GM12878 (cell line): ENCODE data around the gene RCC2. TPM values are rescaled to one million over a fixed set of nuclear protein-coding genes. Genes with fewer than 3 reads are reported as not detected.

ENCODE experiments used
- CBX3 ChIP-seq: fragments of 200-600 bp; sonication (generic); IDR thresholded peaks from 2 replicates; pipeline ENCODE4 v1.6.1; 2016; ENCODE audit warnings: low read depth, borderline replicate concordance
- CTCF ChIP-seq, 3 experiments: IDR thresholded peaks in 2 of 3; conservative IDR thresholded peaks in 1 of 3; 2 replicates each; pipeline ENCODE4 v1.5.1; 2011; ENCODE audit warnings: low read depth in 3 of 3, low read length in 3 of 3, mild to moderate bottlenecking in 3 of 3, control low read depth in 2 of 3, moderate library complexity in 2 of 3, inconsistent platforms in 1 of 3, mixed read lengths in 1 of 3; ENCODE audit not compliant: control insufficient read depth in 2 of 3, insufficient read depth in 1 of 3; ENCODE audit errors: extremely low read depth in 1 of 3
- HCFC1 ChIP-seq: fragments of 150-350 bp; IDR thresholded peaks from 2 replicates; pipeline ENCODE4 v1.6.1; 2014; ENCODE audit warnings: low read length
- IRF4 ChIP-seq: IDR thresholded peaks from 2 replicates; pipeline ENCODE4 v1.6.1; 2011; ENCODE audit warnings: low read depth, low read length
- MEF2A ChIP-seq: IDR thresholded peaks from 2 replicates; pipeline ENCODE4 v1.6.1; 2011; ENCODE audit warnings: low read depth, mild to moderate bottlenecking, low read length, moderate library complexity; ENCODE audit not compliant: insufficient read depth
- MYB ChIP-seq: fragments of 150-350 bp; IDR thresholded peaks from 2 replicates; pipeline ENCODE4 v1.6.1; 2014; ENCODE audit warnings: mild to moderate bottlenecking, low read depth, low read length, borderline replicate concordance
- NBN ChIP-seq: fragments of 450-650 bp; IDR thresholded peaks from 2 replicates; pipeline ENCODE4 v1.6.1; 2016
- POU2F2 ChIP-seq: IDR thresholded peaks from 3 replicates; pipeline ENCODE4 v1.6.1; 2011; ENCODE audit warnings: low read depth, mild to moderate bottlenecking, low read length, borderline replicate concordance
- RB1 ChIP-seq: fragments of 450-650 bp; formaldehyde crosslinking; IDR thresholded peaks from 2 replicates; pipeline ENCODE4 v1.6.1; 2017; ENCODE audit warnings: mild to moderate bottlenecking, borderline replicate concordance
- RELB ChIP-seq: fragments of 450-650 bp; IDR thresholded peaks from 2 replicates; pipeline ENCODE4 v1.6.1; 2017; ENCODE audit warnings: low read depth, mild to moderate bottlenecking, moderate library complexity
- SMAD5 ChIP-seq: IDR thresholded peaks from 2 replicates; pipeline ENCODE4 v1.6.1; 2016; ENCODE audit warnings: antibody characterized with exemption, low read depth
- SMC3 ChIP-seq: IDR thresholded peaks from 2 replicates; pipeline ENCODE4 v1.6.1; 2011; ENCODE audit warnings: low read length, improper control_type of control experiment, borderline replicate concordance
- STAT1 ChIP-seq: fragments of 450-650 bp; conservative IDR thresholded peaks from 2 replicates; pipeline ENCODE4 v1.6.1; 2014; ENCODE audit warnings: antibody characterized with exemption, mild to moderate bottlenecking
- SUZ12 ChIP-seq: fragments of 200-600 bp; sonication (generic); IDR thresholded peaks from one replicate; pipeline ENCODE4 v1.6.1; 2018; ENCODE audit warnings: antibody characterized with exemption, mild to moderate bottlenecking; ENCODE audit not compliant: unreplicated experiment
- TAF1 ChIP-seq: IDR thresholded peaks from 2 replicates; pipeline ENCODE4 v1.6.1; 2011; ENCODE audit warnings: mild to moderate bottlenecking, low read depth, low read length, borderline replicate concordance
- WRNIP1 ChIP-seq: IDR thresholded peaks from 2 replicates; pipeline ENCODE4 v1.6.1; 2011; ENCODE audit warnings: low read depth, low read length, improper control_type of control experiment, borderline replicate concordance
- ZBTB40 ChIP-seq: fragments of 450-650 bp; IDR thresholded peaks from 2 replicates; pipeline ENCODE4 v1.6.1; 2016; ENCODE audit warnings: mild to moderate bottlenecking, moderate library complexity, borderline replicate concordance
- ZNF24 ChIP-seq: fragments of 450-650 bp; IDR thresholded peaks from 2 replicates; pipeline ENCODE4 v1.6.1; 2017; ENCODE audit warnings: antibody characterized with exemption, mild to moderate bottlenecking
- ZNF592 ChIP-seq: fragments of 450-650 bp; IDR thresholded peaks from 2 replicates; pipeline ENCODE4 v1.6.1; 2017; ENCODE audit warnings: mild to moderate bottlenecking, moderate library complexity
- polyA plus RNA-seq, 11 experiments: library from polyadenylated mRNA; depleted of rRNA in 4 of 11; unstranded in 6 of 11; stranded (reverse) in 5 of 11; fragments of >200 nt; fragmentation: Nextera tagmentation in 4 of 11; fragmentation: Illumina TruSeq in 1 of 11; extraction: Ambion mirVana in 4 of 11; extraction: Trizol in 1 of 11; gene quantifications; 1 replicate in 1 of 11; 2 replicates in 10 of 11; pipeline versions ENCODE4 v1.2.1 to v1.2.3, GENCODE V29; 2011 to 2016; ENCODE audit warnings: inconsistent platforms in 2 of 11, missing spikeins in 2 of 11, low read depth in 1 of 11
- total RNA-seq, 4 experiments: library from RNA; depleted of rRNA in 3 of 4; stranded (reverse); fragments of >200 nt in 3 of 4; fragmentation: Illumina TruSeq in 1 of 4; extraction: Trizol in 1 of 4; gene quantifications; 2 replicates each; pipeline versions ENCODE4 v1.2.1 to v1.2.3, GENCODE V29; 2013 to 2021

Gene RCC2
- total and polyA plus RNA-seq, 10 of the 15 experiments (the other 5 are each of a cell fraction or from before 2014, with no cell fraction given), result 10.7 to 176 (median 85.5) TPM

GRCh38 chr1:17437580-17438317, 1.7 kb downstream of the RCC2 start (continued):
- TF ChIP-seq ZNF592 (no peak), WRNIP1 (no peak), RELB (no peak), ZNF24 (no peak), POU2F2 (0 out of 3 replicates have a peak, but pooled peaks have one; percentile 4), SUZ12 (no peak), RB1 (no peak), SMC3 (no peak), MEF2A (no peak), CBX3 (no peak), HCFC1 (no peak), CTCF (IDR thresholded peaks at IDR 0.05 in 2 of 3, conservative IDR thresholded peaks at IDR 0.05 in 1 of 3; ENCODE audit: control insufficient read depth in 2 of 3, extremely low read depth in 1 of 3, insufficient read depth in 1 of 3, low read depth in 3 of 3, low read length in 3 of 3) (no peak), TAF1 (no peak), STAT1 (no peak), NBN (no peak), IRF4 (no peak), SMAD5 (no peak), MYB (no peak), ZBTB40 (no peak)
